ENCODE measurements around the gene ARHGEF1.

ARHGEF1 gene

GRCh38 chr19:41882568-41883462 lies at the start of gene ARHGEF1:
Gene ARHGEF1 (plus strand): TSS chr19:41883184. CDS start chr19:41888083, 4,899 bp downstream.
- no peak for TF ChIP-seq CTCF (conservative IDR thresholded peaks at IDR 0.05)
- H3K27ac ChIP-seq, result peak within 1 kb of the TSS; percentile 80; the same call in 1 of the 2 replicates

GRCh38 chr19:41837981-41838708 lies 44.8 kb upstream of the ARHGEF1 start:
- TF ChIP-seq CTCF (conservative IDR thresholded peaks at IDR 0.05), result no peak
- no peak overlapping the region for H3K27ac ChIP-seq

DNA sequence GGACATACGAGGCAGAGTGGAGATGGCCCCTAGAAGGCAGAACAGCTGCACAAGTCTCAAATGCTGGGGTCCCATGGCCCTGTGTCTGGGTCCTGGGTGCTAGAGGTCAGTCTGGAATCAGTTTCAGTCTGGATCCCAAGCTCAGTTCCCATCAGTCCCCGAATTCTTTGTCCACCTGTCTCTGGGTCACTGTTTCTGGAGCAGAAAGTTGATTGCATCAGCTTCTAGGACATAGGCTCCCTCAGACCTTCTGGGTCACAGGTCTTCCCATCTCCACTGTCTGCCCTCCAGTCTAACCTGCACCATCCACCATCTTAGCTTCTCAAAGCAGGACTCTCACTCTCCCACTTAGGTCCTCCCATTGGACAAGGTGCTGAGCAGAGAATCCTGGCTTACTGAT lies 43.8 kb upstream of the ARHGEF1 start:
- TF ChIP-seq CTCF (conservative IDR thresholded peaks at IDR 0.05), result no peak
- H3K27ac ChIP-seq, result no peak overlapping the region

GRCh38 chr19:41843371-41843770 lies 39.6 kb upstream of the ARHGEF1 start:
- H3K27ac ChIP-seq, result no peak overlapping the region

DNA sequence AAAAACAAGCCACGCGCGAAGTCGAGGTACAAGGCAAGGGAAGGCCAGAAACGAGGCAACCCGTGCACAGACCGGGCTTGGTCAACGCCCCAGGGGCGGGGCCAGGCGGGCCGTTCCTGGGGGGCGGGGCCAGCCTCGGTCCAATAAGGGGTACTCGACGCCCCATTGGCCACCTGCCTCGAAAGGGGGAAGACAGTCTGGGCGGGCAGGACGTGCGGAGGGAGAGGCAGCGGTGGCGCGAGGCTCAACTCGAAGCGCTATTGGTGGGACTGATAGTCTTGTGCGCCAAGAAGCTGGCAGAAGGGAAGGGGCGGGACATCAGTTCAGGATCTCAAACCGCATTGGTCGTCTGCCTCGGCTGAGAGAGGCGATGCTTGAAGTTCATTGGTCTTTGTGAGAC lies 38.4 kb upstream of the ARHGEF1 start, which contains the start of gene LYPD4:
Gene LYPD4 (minus strand): TSS at position 83 of the 400 bp plus-strand sequence. CDS start 5,398 bp downstream, outside the sequence.
- no peak within 1 kb of the TSS for H3K27ac ChIP-seq
- no peak for TF ChIP-seq CTCF (conservative IDR thresholded peaks at IDR 0.05)

More at GRCh38 chr19:41843371-41843770, 39.6 kb upstream of the ARHGEF1 start:
- TF ChIP-seq CTCF (conservative IDR thresholded peaks at IDR 0.05), result no peak

GRCh38 chr19:41845001-41845050 lies 38.2 kb upstream of the ARHGEF1 start, which contains the start of gene DMRTC2:
Gene DMRTC2 (plus strand): TSS chr19:41845042. CDS start chr19:41847429, 2,387 bp downstream.
- no peak for TF ChIP-seq CTCF (conservative IDR thresholded peaks at IDR 0.05)
- H3K27ac ChIP-seq, result no peak within 1 kb of the TSS

- no peak overlapping the region for H3K27ac ChIP-seq
- TF ChIP-seq CTCF (conservative IDR thresholded peaks at IDR 0.05), result no peak
Measured at GRCh38 chr19:41845051-41845590, 37.9 kb upstream of the ARHGEF1 start.
